Measurements from ENCODE around the gene PSMD13.

PSMD13 gene

DNA sequence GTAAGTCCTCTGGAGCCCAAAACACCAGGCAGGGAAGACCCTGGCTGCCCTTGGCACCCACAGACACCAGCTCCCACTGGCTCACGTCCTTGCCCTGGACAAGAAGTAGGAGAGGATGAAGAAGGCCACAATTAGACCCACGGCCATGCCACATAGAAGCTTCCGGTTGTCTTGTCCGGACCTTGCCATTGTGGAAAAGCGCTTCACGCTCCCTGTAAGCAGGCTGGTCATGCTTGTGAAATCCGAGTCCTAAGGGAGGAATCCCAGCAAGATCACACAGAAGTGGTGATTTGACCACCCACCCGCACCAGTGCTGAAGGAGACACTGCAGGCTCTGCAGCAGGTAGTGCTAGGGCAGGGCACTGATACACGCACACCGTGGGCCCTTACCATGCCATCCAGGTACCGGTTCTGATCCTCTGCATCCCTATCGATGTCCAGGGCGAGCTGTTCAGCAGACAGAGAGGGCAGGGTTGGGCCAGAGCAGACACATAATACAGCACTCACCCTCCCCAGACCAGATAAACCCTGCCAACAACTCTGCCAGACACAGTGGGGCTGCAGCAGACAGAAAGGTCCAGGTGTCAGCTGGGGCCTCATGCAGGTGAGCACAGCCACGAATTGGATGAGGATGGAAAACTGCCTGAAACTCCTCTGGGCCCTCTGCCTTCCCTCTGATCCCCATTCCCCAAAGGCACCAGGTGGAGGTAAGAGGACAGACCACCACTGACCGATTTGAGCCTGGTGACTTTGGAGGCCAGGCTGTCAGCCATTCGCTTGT lies 31.4 kb upstream of the PSMD13 start:
- DNase-seq: no peak

DNA sequence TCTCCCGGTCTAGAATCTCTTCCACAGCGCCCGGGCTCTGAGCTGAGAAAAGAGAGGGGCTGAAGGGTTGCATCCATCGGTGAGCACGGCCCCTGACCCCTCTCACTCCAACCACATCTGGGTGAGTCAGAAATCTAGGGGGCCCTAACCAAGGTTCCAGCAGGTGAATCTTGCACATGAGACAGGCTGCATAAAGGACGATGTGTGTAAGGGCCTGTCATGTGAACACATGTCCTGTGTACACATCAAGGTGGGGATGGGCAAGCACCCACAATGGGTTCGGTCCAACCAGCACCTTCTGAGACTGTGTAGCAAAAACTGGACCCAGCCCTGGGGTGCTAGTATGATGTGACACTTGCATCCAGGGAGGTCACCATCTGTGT lies 30.8 kb upstream of the PSMD13 start:
- DNase-seq: no peak

GRCh38 chr11:206526-207207 lies 30.1 kb upstream of the PSMD13 start:
- DNase-seq: no peak

GRCh38 chr11:207208-207862 lies 29.4 kb upstream of the PSMD13 start, which contains the start of the genes BET1L and RIC8A:
Gene BET1L, minus strand, starts transcription at chr11:207399. Its CDS starts 78 bp downstream, at chr11:207321.
Gene RIC8A, plus strand, starts transcription at chr11:207708. Its CDS starts 1,147 bp downstream, at chr11:208855.
- DNase-seq: peak; percentile 96

DNA sequence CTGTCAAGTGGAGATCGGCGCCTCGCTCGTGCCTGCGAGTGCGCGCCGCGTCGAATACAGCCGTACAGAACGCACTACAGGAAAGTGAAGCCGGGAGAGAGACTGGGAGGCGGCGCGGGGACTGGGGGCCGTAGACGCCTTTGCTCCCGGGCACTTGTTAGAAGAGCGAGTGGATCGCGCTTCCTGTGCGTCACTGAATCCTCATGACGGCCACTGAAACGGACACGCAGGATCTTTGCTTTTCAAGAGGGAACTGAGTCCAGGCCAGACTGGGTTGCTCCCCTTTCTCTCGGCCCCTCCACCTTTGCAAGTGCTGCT lies 29.0 kb upstream of the PSMD13 start:
- no peak for DNase-seq

DNA sequence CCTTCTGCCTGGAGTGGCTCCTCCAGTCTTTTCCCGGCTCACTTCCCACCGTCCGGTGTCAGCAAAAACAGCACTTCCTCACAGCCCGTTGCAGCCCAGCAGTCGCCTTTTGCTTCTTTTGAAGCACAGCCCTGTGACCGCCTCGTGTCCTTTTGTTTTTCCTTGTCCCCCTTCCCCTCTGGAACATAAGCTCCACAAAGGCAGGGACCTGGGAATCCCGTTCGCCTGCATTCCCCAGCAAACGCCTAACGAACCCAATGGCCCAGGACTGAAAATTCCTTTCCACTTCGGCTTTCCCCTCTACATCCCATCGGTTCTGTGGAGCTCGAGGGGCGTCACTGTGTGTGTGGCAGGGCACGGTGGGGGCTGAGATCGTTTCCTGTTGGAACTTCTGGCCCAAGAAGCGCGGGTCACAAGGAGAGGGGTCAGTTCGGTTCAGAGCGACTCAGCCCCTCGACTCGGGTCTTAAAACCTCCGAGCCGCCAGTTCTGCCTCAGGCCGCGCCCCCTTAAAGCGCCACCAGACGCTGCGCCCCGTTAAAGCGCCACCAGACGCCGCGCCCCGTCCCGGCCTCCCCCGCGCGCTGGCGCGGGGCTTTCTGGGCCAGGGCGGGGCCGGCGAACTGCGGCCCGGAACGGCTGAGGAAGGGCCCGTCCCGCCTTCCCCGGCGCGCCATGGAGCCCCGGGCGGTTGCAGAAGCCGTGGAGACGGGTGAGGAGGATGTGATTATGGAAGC lies 28.4 kb upstream of the PSMD13 start:
- peak; percentile 81 for DNase-seq

DNA sequence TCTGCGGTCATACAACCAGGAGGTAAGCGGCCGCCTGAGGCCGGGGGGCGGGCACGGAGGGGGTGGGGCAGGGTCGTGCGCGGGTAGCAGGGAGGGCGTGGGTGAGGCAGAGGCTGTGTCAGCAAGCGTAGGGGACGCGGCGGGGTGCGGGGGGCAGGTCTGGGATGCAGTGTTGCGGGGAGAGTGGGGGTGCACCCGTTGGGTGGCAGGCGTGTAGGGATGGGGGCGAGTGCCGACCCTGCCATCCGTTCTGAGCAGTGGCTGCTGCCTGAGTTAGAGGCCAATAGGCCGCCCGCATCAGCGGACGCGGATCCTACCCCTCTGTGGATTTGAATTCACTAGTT lies 27.9 kb upstream of the PSMD13 start:
- DNase-seq: no peak

DNA sequence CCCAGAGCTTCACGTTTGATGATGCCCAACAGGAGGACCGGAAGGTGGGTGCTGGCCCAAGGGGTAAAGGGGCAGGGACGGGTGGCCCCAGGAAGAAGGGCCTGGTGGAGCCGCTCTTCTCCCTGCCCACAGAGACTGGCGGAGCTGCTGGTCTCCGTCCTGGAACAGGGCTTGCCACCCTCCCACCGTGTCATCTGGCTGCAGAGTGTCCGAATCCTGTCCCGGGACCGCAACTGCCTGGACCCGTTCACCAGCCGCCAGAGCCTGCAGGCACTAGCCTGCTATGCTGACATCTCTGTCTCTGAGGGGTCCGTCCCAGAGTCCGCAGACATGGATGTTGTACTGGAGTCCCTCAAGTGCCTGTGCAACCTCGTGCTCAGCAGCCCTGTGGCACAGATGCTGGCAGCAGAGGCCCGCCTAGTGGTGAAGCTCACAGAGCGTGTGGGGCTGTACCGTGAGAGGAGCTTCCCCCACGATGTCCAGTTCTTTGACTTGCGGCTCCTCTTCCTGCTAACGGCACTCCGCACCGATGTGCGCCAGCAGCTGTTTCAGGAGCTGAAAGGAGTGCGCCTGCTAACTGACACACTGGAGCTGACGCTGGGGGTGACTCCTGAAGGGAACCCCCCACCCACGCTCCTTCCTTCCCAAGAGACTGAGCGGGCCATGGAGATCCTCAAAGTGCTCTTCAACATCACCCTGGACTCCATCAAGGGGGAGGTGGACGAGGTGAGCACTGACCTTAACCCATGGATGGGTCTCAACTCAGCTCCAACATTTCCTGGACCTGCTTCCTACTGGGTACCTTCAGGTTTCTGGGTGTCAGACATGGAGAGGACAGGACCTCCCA lies 27.3 kb upstream of the PSMD13 start:
- DNase-seq: no peak

DNA sequence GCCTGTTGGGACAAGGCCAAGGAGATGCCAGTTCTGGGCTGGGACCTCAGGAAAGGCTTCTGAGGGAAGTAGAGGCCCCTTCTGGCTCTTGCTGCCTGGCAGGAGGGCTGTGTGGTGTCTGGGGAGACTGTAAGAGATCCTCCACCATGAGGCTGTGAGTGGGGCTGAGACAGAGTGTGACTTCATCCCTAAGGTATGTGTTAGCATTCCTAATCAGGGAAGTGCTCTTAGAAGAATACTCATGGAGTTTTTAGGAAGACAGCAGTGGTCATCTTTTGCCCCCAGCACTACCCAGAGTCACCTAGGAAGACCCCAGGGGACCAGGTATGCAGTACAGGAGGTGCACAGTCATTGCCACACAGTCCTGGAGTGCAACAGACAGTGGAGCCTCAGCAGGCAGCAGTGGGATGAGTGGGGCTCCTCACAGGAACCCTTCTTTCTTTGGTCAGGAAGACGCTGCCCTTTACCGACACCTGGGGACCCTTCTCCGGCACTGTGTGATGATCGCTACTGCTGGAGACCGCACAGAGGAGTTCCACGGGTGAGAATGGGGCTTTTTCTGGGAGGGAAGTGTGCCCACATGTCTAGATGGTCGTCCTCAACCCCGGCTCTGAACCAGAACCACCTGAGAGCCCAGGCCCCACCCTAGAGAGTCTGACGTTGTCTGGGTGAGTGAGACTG lies 26.5 kb upstream of the PSMD13 start:
- DNase-seq: no peak

- DNase-seq: no peak
Measured at GRCh38 chr11:210803-211180, 26.0 kb upstream of the PSMD13 start.

DNA sequence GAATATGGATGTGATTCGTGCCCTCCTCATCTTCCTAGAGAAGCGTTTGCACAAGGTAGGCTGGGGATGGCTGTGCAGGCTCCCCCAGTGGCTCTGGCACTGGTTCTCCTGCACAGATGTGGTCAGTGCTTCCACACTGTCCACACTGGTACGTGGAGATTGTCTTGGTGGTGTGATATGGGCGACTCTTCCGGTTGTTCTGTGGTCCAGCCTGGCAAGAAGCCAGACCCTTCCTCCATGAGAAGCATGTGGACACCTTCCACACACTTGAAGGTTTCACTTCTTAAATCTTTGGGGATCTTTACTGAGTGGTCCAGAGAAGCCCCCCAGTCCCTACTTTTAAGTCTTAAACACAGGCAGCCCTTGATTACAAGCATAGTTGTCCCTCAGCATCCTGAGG lies 25.5 kb upstream of the PSMD13 start:
- DNase-seq: no peak

GRCh38 chr11:211741-212140 lies 25.0 kb upstream of the PSMD13 start:
- DNase-seq: no peak

GRCh38 chr11:212150-213100 lies 24.4 kb upstream of the PSMD13 start:
- DNase-seq: no peak

- no peak for DNase-seq
Measured at GRCh38 chr11:213111-213510, 23.7 kb upstream of the PSMD13 start.

- no peak for DNase-seq
Measured at GRCh38 chr11:214083-214482, 22.7 kb upstream of the PSMD13 start.

DNA sequence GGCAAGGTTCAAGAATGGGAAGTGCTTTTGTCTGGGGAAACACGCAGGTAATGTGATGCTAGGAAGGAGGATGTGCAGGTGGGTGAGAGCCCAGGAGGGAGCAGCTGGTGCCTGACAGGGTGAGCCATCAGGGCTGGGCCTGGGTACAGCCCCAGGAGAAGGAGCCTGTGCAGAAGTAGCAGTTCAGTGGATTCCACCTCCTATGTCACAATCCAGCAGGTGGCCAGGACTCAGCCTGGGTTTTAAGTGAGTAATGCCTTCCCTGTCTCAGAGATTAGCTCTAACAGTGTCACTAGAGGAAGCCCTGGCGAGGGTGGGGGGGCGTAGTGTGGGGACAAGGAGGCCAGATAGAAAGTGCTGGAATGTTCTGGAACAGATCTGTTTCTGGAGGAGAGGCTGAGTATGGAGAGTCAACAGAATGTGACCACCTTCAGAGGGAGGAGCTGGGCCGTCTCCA lies 21.2 kb upstream of the PSMD13 start:
- no peak for DNase-seq

- no peak for DNase-seq
Measured at GRCh38 chr11:216081-216974, 20.4 kb upstream of the PSMD13 start.

DNA sequence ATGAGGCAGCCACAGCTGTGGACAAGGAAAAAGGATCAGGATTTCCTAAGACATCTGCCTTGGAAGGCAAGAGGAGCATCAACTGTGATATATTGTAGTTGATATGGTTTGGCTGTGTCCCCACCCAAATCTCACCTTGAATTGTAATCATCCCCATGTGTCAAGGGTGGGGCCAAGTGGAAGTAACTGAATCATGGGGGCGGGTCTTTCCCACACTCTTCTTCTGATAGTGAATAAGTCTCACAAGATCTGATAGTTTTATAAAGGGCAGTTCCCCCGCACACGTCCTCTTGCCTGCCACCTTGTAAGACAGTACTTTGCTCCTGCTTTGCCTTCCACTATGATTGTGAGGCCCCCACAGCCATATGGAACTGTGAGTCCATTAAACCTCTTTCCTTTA lies 19.1 kb upstream of the PSMD13 start:
- DNase-seq: no peak

DNA sequence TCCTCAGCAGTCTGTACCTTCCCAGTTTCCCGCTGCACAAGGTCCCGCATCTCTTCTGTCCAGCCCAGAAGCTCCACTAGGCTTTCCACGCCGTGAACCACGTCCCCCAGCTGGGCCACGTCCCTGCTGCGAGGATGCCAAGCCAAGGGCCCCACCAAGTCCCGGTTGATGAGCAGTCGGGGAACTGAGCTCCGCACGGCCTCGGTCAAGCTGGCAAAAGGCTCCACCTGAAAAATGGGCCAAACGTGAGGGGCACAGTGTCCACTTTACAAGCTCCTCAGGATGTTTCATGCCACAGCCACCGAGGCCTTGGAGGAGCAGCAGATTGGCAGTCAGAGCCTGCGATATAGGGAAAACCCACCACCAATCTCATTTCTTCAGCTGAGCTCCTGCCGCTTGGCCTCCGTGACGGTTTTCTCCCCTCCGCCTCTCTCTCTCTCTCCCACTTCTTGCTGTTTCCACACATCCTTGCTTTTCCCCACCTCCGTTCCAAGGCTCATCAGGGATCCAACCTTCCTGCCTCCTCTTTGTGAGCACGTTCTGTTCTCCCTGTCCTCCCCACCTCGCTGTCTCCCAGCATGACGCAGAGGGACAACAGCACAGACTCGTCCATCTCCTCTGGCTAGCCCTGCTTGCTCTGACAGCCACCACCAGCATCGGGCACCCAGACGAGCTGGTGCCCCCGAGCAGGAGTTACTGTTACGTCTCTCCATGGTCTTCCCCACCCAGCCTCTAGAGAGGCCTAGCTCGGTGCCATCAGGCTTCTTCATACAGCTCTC lies 17.8 kb upstream of the PSMD13 start:
- no peak for DNase-seq

Measured in NCI-H2227 treated with DMSO at 0.1 percent for 48 hours (cell line).